Activated CD4-positive, alpha-beta memory T cell treated with anti-CD3 and anti-CD28 coated beads, Interleukin-2, amount 10 ng/mL, durations not matched to agents 7 days and 5 days (primary cell): ENCODE measurements around the gene ANGPTL2. TPM values are rescaled to one million over a fixed set of nuclear protein-coding genes. Genes with fewer than 3 reads are reported as not detected.

Experiments used
- CTCF ChIA-PET: fragments of 350-600 bp; sonication (Branson Sonifier 250); formaldehyde crosslinking; loops from one replicate; lab custom pipeline; 2021; ENCODE audit warnings: antibody characterized with exemption, inconsistent platforms; lab: Charles Lee
- POLR2A ChIA-PET: fragments of 350-600 bp; sonication (Branson Sonifier 250); formaldehyde crosslinking; loops from one replicate; lab custom pipeline; 2021; ENCODE audit warnings: antibody characterized with exemption; lab: Charles Lee
- DNase-seq: peaks from one replicate; pipeline ENCODE4 v3.0.0-alpha.2; 2020
- H3K27ac Mint-ChIP-seq: one replicate; pipeline ENCODE4 v1.8.0; 2021; ENCODE audit warnings: mild to moderate bottlenecking, mixed read lengths
- H3K27me3 Mint-ChIP-seq: one replicate; pipeline ENCODE4 v1.8.0; 2021; ENCODE audit warnings: mixed read lengths
- H3K36me3 Mint-ChIP-seq: one replicate; pipeline ENCODE4 v1.8.0; 2021; ENCODE audit warnings: low read depth, mixed read lengths
- H3K4me1 Mint-ChIP-seq: one replicate; pipeline ENCODE4 v1.8.0; 2021; ENCODE audit warnings: mixed read lengths
- H3K4me3 Mint-ChIP-seq: one replicate; pipeline ENCODE4 v1.8.0; 2021; ENCODE audit warnings: mild to moderate bottlenecking, mixed read lengths
- H3K9me3 Mint-ChIP-seq: one replicate; pipeline ENCODE4 v1.8.0; 2021; ENCODE audit warnings: mixed read lengths
- total RNA-seq, 2 experiments: library from RNA; stranded (reverse); gene quantifications; one replicate each; pipeline ENCODE4 v1.2.3, GENCODE V29; 2021

Gene ANGPTL2
- total RNA-seq, 2 experiments from 2014 or later, result 0.08 TPM; not detected in 1

DNA sequence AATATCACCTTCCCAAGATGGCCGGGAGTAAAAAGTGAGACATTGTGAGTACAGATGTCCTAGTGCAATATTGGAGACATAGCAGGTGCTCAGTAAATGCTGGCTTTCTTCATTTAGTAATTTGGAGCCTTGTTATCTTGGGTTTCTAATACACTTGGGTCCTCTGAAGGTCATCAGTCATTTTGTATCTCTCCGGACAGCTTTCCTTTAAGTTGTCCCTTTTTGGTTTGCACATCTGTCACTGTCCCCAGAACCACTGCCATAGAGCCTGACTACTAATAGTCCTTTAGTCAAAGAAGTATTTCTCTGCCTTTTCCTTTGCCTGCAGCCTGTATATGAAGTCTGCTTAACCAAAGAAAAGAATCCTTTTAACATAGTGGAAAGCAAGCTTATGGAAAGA is 7.8 kb upstream of the ANGPTL2 start:
- no peaks in the 10 kb centered on the region for H3K9me3 Mint-ChIP-seq
- H3K4me1 Mint-ChIP-seq, result no peaks in the 10 kb centered on the region
- CTCF ChIA-PET, result no interaction called here
- H3K36me3 Mint-ChIP-seq, result no peaks in the 10 kb centered on the region
- no peak overlapping the region for H3K27ac Mint-ChIP-seq
- no peak for DNase-seq
- no peak overlapping the region for H3K4me3 Mint-ChIP-seq
- H3K27me3 Mint-ChIP-seq, result peaks cover 20% of the 10 kb centered on the region
- POLR2A ChIA-PET, result no interaction called here

DNA sequence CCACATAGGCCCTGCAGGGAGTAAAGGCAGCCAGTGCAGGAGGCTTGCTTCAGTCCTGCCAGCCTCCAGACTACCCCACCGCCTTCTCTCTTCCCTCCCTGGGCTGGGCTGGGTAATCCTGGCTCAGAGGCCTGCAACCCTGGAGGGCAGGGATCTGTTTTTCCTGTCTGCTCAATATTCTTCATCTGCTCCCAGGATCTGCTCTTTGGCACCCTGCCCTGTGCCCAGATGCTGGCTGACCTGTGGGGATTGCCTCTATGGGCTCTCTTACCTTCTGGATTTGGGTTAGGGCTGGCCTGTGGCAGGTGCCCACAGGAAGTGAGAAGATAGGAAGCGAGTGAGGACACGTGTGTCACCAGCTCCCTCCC is 7.3 kb upstream of the ANGPTL2 start:
- POLR2A ChIA-PET, result interaction anchor here (1.0 kb wide), 1 partner anchor 11 kb away, joined by 3 read pairs; no protein-coding TSS in a partner anchor
- H3K4me1 Mint-ChIP-seq, result no peaks in the 10 kb centered on the region

DNA sequence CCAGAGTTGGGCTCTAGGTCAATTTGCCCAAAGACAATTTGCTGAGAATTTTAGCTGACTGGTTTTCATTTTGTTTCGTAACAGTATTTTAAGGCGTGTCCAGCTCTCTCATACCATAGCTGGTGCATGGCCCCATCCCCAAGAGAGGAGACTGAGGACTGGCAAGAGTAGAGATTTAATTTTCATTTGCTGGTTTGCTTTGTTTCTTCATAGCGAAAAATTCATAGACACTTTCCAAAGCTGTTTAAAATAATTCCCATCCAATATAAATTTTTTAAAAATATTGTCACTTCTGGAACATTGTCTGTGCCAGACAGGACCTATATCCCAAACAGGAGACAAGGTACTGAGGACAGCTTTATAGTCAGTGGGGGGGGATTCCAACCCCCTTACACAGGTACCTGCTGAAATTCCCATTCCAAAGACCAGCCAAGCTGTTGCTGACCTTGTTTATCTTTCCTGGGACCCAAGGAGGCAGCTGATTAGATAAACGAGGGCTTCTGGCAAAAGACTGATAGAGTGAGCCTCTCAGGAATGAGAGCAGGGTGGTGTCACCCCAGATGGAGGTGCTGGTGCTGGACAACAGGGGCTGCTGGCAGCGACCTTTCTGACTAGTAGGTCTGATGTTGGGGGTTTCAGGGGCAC is 6.8 kb upstream of the ANGPTL2 start:
- H3K4me1 Mint-ChIP-seq, result no peaks in the 10 kb centered on the region
- H3K27me3 Mint-ChIP-seq, result peaks cover 29% of the 10 kb centered on the region
- no peak for DNase-seq
- H3K9me3 Mint-ChIP-seq, result no peaks in the 10 kb centered on the region
- H3K27ac Mint-ChIP-seq, result no peak overlapping the region
- H3K4me3 Mint-ChIP-seq, result no peak overlapping the region
- H3K36me3 Mint-ChIP-seq, result no peaks in the 10 kb centered on the region
- ChIA-PET CTCF (interaction anchor here (0.6 to 1.4 kb wide), 2 partner anchors 70 to 164 kb away, joined by 3 to 8 read pairs; no protein-coding TSS in a partner anchor), POLR2A (interaction anchor here (1.0 kb wide), 1 partner anchor 10 kb away, joined by 3 read pairs; no protein-coding TSS in a partner anchor)

More for the DNA sequence above, 7.3 kb upstream of the ANGPTL2 start:
- peaks cover 24% of the 10 kb centered on the region for H3K27me3 Mint-ChIP-seq
- no peak for DNase-seq
- H3K36me3 Mint-ChIP-seq, result no peaks in the 10 kb centered on the region
- no peak overlapping the region for H3K4me3 Mint-ChIP-seq
- H3K27ac Mint-ChIP-seq, result no peak overlapping the region
- no peaks in the 10 kb centered on the region for H3K9me3 Mint-ChIP-seq
- CTCF ChIA-PET, result interaction anchor here (1.4 kb wide), 1 partner anchor 165 kb away, joined by 8 read pairs; no protein-coding TSS in a partner anchor

DNA sequence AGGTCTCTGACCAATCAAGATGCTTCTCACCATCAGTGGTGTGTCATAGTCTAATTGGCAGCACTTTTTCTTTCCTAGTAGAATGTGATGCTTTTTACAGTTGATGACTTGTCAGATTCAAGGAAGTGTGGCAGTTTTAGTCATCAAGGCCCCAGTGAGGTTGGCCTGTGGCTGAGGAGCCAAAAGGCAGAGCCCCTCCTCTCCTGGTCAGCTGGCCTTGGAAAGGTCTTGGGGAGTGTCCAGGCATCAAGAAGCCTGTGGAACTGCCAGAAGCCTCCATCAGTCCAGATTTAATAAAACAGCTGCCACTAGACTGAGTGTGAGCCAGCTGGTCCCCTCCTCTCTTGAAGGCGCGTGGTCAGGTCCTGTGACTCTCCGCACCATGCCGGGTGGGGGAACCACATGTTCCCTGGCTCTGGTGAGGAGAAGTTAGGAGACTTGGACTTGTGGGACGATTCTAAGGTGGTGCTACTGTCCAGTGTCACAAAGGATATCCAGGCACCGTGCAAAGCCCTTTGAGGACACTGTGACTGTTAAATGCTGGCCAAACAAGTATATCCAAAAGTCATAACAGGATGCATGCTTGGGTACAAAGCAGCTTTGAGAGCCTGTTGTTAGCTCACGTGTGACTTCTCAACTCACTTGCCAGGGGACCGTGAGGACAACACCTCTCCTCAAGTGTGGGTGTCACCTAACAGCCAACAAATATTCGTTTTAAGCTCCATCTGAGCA is 6.1 kb upstream of the ANGPTL2 start:
- Mint-ChIP-seq H3K4me3 (no peak overlapping the region), H3K27me3 (peaks cover 34% of the 10 kb centered on the region), H3K9me3 (no peaks in the 10 kb centered on the region), H3K27ac (no peak overlapping the region), H3K4me1 (no peaks in the 10 kb centered on the region), H3K36me3 (no peaks in the 10 kb centered on the region)
- POLR2A ChIA-PET, result interaction anchor here (1.0 kb wide), 1 partner anchor 9 kb away, joined by 3 read pairs; no protein-coding TSS in a partner anchor
- CTCF ChIA-PET, result interaction anchor here (0.6 to 1.4 kb wide), 2 partner anchors 70 to 164 kb away, joined by 3 to 8 read pairs; no protein-coding TSS in a partner anchor
- DNase-seq, result no peak

DNA sequence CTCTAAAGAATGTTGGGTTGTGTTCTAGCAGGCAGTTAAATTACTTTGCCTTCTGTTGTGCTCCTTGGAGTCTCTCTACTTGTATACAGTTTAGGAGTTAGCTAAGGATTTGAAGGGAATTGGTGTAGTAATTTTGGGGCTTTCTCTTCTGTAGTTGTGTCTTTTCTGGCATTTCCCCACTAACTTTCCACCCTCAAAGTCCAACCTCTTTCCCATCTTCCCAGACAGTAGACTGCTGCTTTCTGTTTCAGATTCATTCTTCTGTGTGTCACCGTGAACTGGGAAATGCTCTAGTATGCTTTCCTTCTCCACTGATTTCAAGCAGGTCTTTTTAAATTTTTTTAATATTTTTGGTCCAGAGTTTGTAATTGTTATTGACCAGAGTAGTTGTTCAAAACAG is 4.5 kb upstream of the ANGPTL2 start:
- Mint-ChIP-seq H3K4me3 (no peak overlapping the region), H3K27ac (no peak overlapping the region), H3K4me1 (no peaks in the 10 kb centered on the region), H3K36me3 (no peaks in the 10 kb centered on the region), H3K27me3 (peaks cover 43% of the 10 kb centered on the region), H3K9me3 (no peaks in the 10 kb centered on the region)
- DNase-seq, result no peak
- CTCF ChIA-PET, result interaction anchor here (0.6 kb wide), 1 partner anchor 743 kb away, joined by 3 read pairs; no protein-coding TSS in a partner anchor
- POLR2A ChIA-PET, result no interaction called here

DNA sequence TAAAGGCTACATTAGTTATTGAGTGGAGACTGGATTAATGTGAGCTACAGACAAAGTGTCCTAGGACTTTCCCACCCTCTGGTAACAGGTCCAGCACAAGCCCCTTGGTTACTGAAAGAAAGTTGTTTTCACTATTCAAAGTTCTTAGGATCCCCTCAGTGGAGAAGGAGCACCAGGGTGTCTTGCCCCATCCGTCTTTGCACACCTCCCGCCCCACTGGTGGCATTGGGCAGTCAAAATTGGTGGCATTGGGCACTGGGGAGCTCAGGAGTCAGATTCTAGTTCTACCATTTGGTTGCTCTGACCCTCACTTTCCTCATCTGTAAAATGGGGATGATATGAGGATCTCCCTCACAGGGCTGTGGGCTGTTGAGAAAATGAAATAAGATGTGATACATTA is 2.4 kb upstream of the ANGPTL2 start:
- Mint-ChIP-seq H3K36me3 (no peaks in the 10 kb centered on the region), H3K27ac (no peak overlapping the region), H3K27me3 (peaks cover 57% of the 10 kb centered on the region), H3K9me3 (no peaks in the 10 kb centered on the region), H3K4me1 (no peaks in the 10 kb centered on the region), H3K4me3 (no peak overlapping the region)
- CTCF ChIA-PET, result interaction anchor here (1.0 kb wide), 1 partner anchor 159 kb away, joined by 3 read pairs; no protein-coding TSS in a partner anchor
- POLR2A ChIA-PET, result no interaction called here
- DNase-seq, result no peak

DNA sequence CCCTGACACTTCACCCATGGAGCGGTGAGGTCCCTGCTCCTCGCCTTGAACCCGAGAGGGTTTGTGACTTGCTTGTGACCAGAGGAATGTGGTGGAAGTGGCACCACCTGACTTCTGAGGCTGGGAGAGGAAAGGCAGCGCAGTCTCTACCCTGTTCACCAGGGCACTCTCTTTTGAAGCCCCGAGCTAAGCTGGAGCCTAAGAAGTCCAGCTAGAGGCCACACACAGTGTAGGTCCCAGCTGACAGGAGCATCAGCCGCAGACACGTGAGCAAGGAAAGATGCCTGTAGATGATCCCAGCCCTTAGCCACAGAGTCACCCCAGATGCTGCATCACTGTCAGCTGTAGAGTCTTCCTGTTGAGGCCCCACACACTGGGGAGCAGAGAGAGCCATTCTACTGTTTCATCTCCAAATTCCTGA is 1.7 kb upstream of the ANGPTL2 start:
- H3K27me3 Mint-ChIP-seq, result peaks cover 57% of the 10 kb centered on the region
- no peaks in the 10 kb centered on the region for H3K36me3 Mint-ChIP-seq
- H3K9me3 Mint-ChIP-seq, result no peaks in the 10 kb centered on the region
- no peaks in the 10 kb centered on the region for H3K4me1 Mint-ChIP-seq
- H3K27ac Mint-ChIP-seq, result no peak overlapping the region
- ChIA-PET POLR2A (no interaction called here), CTCF (no interaction called here)
- H3K4me3 Mint-ChIP-seq, result no peak overlapping the region
- no peak for DNase-seq

DNA sequence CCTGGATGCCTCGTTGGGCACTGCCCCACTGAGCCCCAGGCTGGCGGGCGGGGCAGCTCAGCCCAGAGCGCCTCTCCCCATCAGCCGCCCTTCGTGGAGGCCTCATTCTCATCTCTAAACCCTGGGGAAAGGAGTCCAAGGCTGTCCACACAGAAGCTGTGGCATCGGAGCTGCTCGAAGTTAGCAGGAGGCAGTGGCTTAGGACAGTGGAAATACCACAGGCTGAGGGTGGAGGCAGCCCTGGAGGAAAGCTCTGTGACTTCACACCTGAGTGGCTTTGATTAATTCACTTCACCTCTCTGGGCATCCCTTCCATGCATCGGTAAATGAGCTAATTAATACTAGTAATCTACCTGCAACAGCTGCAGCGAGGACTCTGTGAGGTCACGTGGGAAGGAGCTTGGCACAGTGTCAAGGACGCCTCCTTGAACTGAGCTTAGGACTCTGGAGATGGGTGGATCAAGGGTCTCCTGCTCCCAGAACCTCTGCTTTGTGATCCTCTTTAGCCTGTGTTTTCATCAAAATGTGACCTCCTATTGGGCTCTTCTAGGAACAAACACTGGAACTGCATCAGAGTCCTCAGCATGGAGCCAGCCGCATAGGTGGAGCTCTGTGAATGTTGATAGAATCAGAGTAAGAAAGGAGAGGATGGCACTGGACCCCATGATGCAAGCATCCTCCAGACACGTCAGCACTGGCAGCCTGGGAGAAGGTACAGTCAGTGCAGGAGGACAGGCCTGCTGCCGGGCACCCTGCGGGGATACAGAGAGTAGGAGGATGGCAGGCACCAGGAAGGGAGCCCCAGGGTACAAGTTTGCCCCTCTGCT is 842 bp upstream of the ANGPTL2 start:
- no peaks in the 10 kb centered on the region for H3K36me3 Mint-ChIP-seq
- DNase-seq, result no peak
- H3K9me3 Mint-ChIP-seq, result no peaks in the 10 kb centered on the region
- no peaks in the 10 kb centered on the region for H3K4me1 Mint-ChIP-seq
- peaks cover 57% of the 10 kb centered on the region for H3K27me3 Mint-ChIP-seq
- ChIA-PET CTCF (no interaction called here), POLR2A (no interaction called here)
- H3K27ac Mint-ChIP-seq, result no peak overlapping the region
- H3K4me3 Mint-ChIP-seq, result no peak overlapping the region

DNA sequence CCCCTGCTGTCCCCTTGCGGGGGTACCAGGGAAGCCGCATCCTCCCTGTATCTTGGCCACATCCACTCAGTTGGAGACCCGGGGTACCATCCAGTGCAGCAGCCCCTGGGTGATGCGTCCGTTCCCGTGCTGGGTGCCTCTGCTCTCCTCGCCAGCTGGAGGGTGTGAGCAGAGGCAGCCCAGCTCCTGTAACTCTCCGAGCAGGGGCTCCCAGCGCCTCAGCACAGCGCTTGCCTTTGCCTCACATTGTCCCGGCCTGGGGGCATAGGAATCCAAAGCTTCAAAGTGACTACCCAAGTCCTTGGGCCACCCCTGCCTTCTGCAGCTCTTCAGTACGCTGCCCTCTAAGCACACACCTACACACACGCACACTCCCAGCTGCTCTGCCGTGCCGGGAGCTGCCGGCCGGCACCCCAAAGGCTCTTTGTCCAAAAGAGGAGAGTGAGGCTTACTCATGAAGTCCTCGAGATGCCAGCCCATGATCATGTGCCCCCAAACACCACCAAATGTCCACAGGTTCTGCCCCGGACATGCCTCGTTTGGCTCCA is 733 bp downstream of the ANGPTL2 start:
- H3K9me3 Mint-ChIP-seq, result no peaks in the 10 kb centered on the region
- DNase-seq, result no peak
- POLR2A ChIA-PET, result no interaction called here
- H3K27ac Mint-ChIP-seq, result no peak overlapping the region
- CTCF ChIA-PET, result no interaction called here
- no peaks in the 10 kb centered on the region for H3K36me3 Mint-ChIP-seq
- H3K4me3 Mint-ChIP-seq, result no peak overlapping the region
- peaks cover 6% of the 10 kb centered on the region for H3K4me1 Mint-ChIP-seq
- peaks cover 51% of the 10 kb centered on the region for H3K27me3 Mint-ChIP-seq

DNA sequence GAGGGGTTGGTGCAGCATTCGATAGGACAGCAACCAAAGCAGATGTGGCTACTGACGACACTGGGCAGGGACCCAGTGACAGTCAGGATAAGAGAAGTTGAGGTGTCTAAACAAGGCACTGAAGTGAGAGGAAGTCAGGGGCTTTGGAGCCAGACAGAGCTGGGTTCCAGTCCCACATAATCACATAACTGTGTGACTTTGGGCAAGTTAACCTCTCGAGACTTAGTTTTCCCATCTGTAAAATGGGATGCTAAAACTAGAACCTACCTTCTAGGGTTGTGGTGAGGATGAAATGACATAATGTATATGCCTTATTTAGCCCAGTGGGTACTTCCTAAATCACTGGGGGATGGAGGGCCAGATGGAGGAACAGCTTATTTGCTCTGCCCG is 3.1 kb downstream of the ANGPTL2 start:
- H3K4me3 Mint-ChIP-seq, result no peak overlapping the region
- H3K9me3 Mint-ChIP-seq, result no peaks in the 10 kb centered on the region
- peaks cover 30% of the 10 kb centered on the region for H3K27me3 Mint-ChIP-seq
- peaks cover 18% of the 10 kb centered on the region for H3K4me1 Mint-ChIP-seq
- DNase-seq, result no peak
- no peak overlapping the region for H3K27ac Mint-ChIP-seq
- ChIA-PET POLR2A (interaction anchor here (0.9 kb wide), 1 partner anchor 10 kb away, joined by 3 read pairs; no protein-coding TSS in a partner anchor), CTCF (interaction anchor here (1.2 kb wide), 1 partner anchor 178 kb away, joined by 3 read pairs; no protein-coding TSS in a partner anchor)
- no peaks in the 10 kb centered on the region for H3K36me3 Mint-ChIP-seq

DNA sequence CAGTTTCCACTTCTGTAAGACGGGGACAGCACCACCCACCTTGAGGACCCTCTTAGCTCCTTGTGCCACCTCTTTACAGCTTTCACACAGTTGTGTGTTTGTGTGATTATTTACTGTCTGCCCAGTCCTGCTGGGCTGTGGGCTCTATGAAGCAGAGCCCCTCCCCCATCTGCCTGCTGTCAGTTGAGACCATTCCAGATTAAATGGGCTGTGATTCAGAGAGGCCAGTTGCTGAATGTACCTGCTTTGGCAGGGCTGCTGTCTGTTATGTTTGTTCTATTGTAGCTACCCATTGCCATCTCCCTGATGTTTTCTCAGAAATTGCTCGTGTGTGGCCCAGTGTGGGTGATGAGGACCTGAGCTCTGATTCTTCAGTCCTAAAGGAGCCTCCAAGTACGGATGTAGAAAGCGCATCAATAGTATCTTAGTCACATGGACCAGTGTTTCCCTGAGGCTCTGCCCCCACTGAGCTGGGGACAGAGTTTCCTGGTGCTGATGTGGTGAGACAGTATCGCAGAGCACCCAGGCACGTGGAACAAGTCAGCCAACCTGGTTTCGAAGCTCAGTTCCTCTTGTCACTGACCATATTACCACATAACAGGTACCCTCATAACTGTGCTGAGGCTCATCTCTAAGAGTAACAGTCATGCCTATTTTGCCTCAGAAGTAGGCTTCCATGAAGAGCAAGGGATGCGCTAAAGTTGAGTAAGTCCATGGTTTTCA is 3.7 kb downstream of the ANGPTL2 start:
- Mint-ChIP-seq H3K27me3 (peaks cover 26% of the 10 kb centered on the region), H3K9me3 (no peaks in the 10 kb centered on the region), H3K4me1 (peaks cover 18% of the 10 kb centered on the region), H3K36me3 (no peaks in the 10 kb centered on the region), H3K4me3 (no peak overlapping the region), H3K27ac (no peak overlapping the region)
- CTCF ChIA-PET, result interaction anchor here (1.2 kb wide), 1 partner anchor 178 kb away, joined by 3 read pairs; no protein-coding TSS in a partner anchor
- DNase-seq, result no peak
- POLR2A ChIA-PET, result interaction anchor here (0.9 kb wide), 1 partner anchor 10 kb away, joined by 3 read pairs; no protein-coding TSS in a partner anchor

DNA sequence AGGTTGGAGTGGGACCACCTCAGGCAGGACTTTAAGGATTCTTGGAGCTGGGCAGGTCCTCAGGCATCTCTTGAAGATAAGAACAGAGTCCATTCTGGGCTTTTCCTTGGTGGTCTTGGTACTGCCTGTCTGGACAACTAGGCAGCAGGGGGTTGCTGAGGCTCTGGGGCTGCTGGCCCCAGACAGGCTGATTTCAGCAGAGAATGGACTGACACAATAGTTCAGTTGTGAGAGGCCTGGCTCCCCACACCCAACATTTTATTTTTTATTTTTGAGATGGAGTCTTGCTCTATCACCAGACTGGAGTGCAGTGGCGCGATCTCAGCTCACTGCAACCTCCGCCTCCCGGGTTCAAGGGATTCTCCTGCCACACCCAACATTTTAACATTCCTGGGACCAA is 4.6 kb downstream of the ANGPTL2 start:
- H3K9me3 Mint-ChIP-seq, result no peaks in the 10 kb centered on the region
- H3K27me3 Mint-ChIP-seq, result peaks cover 17% of the 10 kb centered on the region
- ChIA-PET POLR2A (no interaction called here), CTCF (interaction anchor here (1.2 kb wide), 1 partner anchor 177 kb away, joined by 3 read pairs; no protein-coding TSS in a partner anchor)
- peaks cover 18% of the 10 kb centered on the region for H3K4me1 Mint-ChIP-seq
- no peaks in the 10 kb centered on the region for H3K36me3 Mint-ChIP-seq
- DNase-seq, result no peak
- H3K4me3 Mint-ChIP-seq, result no peak overlapping the region
- no peak overlapping the region for H3K27ac Mint-ChIP-seq
